Liver (tissue), 9 donors: ENCODE measurements around the gene JDP2. TPM values are rescaled to one million over a fixed set of nuclear protein-coding genes. Genes with fewer than 3 reads are reported as not detected.
A peak's percentile ranks its signal among the peaks of the same experiment; 100 is the strongest.

Experiments used
- DNase-seq: peaks from one replicate; pipeline ENCODE4 v3.0.0-alpha.2; 2017; ENCODE audit warnings: low spot score
- H3K27ac ChIP-seq, 2 donors: one replicate each; pipeline ENCODE4 v1.7.0; 2013; ENCODE audit warnings: inconsistent platforms in 2 of 2, low read length in 2 of 2, control low read depth in 1 of 2, low read depth in 1 of 2, mild to moderate bottlenecking in 1 of 2
- H3K27me3 ChIP-seq, 4 donors: one replicate each; pipeline versions ENCODE4 v1.6.1 to v1.7.0; 2013; ENCODE audit warnings: low read length in 3 of 4, inconsistent platforms in 1 of 4, mild to moderate bottlenecking in 1 of 4, moderate library complexity in 1 of 4; ENCODE audit not compliant: control insufficient read depth in 4 of 4, insufficient read depth in 4 of 4
- H3K36me3 ChIP-seq, 4 donors: one replicate each; pipeline versions ENCODE4 v1.6.1 to v1.7.0; 2013; ENCODE audit warnings: low read length in 3 of 4, mild to moderate bottlenecking in 3 of 4, low read depth in 1 of 4, moderate library complexity in 1 of 4; ENCODE audit not compliant: control insufficient read depth in 4 of 4, insufficient read depth in 3 of 4
- H3K4me1 ChIP-seq, 4 donors: one replicate each; pipeline versions ENCODE4 v1.6.1 to v1.7.0; 2013; ENCODE audit warnings: low read length in 3 of 4, mild to moderate bottlenecking in 3 of 4, moderate library complexity in 1 of 4; ENCODE audit not compliant: control insufficient read depth in 4 of 4, insufficient read depth in 4 of 4
- H3K4me3 ChIP-seq, 3 donors: one replicate each; pipeline versions ENCODE4 v1.6.1 to v1.7.0; 2013; ENCODE audit warnings: low read length in 3 of 3, control low read depth in 1 of 3, low read depth in 1 of 3, mild to moderate bottlenecking in 1 of 3
- H3K9ac ChIP-seq, 2 donors: one replicate each; pipeline ENCODE4 v1.7.0; 2013; ENCODE audit warnings: low read length in 2 of 2, mild to moderate bottlenecking in 2 of 2, moderate library complexity in 2 of 2, control low read depth in 1 of 2, low read depth in 1 of 2
- H3K9me3 ChIP-seq, 4 donors: one replicate each; pipeline versions ENCODE4 v1.6.1 to v1.7.0; 2013; ENCODE audit warnings: low read length in 3 of 4; ENCODE audit not compliant: control insufficient read depth in 4 of 4
- ATF3 ChIP-seq: IDR thresholded peaks from 2 replicates; pipeline ENCODE4 v1.6.1; 2016; ENCODE audit warnings: antibody characterized with exemption
- CTCF ChIP-seq: fragments of 150-350 bp; IDR thresholded peaks from 2 replicates; pipeline ENCODE4 v1.5.1; 2017; ENCODE audit warnings: improper control_type of control experiment, low read depth, low read length; ENCODE audit not compliant: missing input control
- EGR1 ChIP-seq, 2 donors: IDR thresholded peaks; 2 replicates each; pipeline ENCODE4 v1.6.1; 2016 to 2018; ENCODE audit warnings: antibody characterized with exemption in 2 of 2, low read depth in 2 of 2
- FOXA1 ChIP-seq: IDR thresholded peaks from 2 replicates; pipeline ENCODE4 v1.6.1; 2016; ENCODE audit warnings: antibody characterized with exemption
- FOXA2 ChIP-seq: IDR thresholded peaks from 2 replicates; pipeline ENCODE4 v1.6.1; 2016; ENCODE audit warnings: antibody characterized with exemption
- GABPA ChIP-seq, 2 donors: IDR thresholded peaks in 1 of 2; conservative IDR thresholded peaks in 1 of 2; 2 replicates each; pipeline ENCODE4 v1.6.1; 2016; ENCODE audit warnings: antibody characterized with exemption in 2 of 2, mild to moderate bottlenecking in 1 of 2, moderate library complexity in 1 of 2
- HNF4A ChIP-seq, 2 donors: conservative IDR thresholded peaks; 2 replicates each; pipeline ENCODE4 v1.6.1; 2016; ENCODE audit warnings: antibody characterized with exemption in 2 of 2, mild to moderate bottlenecking in 2 of 2
- HNF4G ChIP-seq: IDR thresholded peaks from 2 replicates; pipeline ENCODE4 v1.6.1; 2016; ENCODE audit warnings: antibody characterized with exemption
- JUND ChIP-seq, 2 donors: IDR thresholded peaks; 2 replicates each; pipeline ENCODE4 v1.6.1; 2016; ENCODE audit warnings: antibody characterized with exemption in 2 of 2
- MAX ChIP-seq: IDR thresholded peaks from 2 replicates; pipeline ENCODE4 v1.6.1; 2016; ENCODE audit warnings: antibody characterized with exemption
- NR2F2 ChIP-seq: IDR thresholded peaks from 2 replicates; pipeline ENCODE4 v1.6.1; 2016; ENCODE audit warnings: antibody characterized with exemption
- RAD21 ChIP-seq, 2 donors: IDR thresholded peaks; 2 replicates each; pipeline ENCODE4 v1.6.1; 2016; ENCODE audit warnings: antibody characterized with exemption in 2 of 2, mild to moderate bottlenecking in 2 of 2
- REST ChIP-seq: IDR thresholded peaks from 2 replicates; pipeline ENCODE4 v1.6.1; 2016; ENCODE audit warnings: antibody characterized with exemption, mild to moderate bottlenecking
- RXRA ChIP-seq, 2 donors: IDR thresholded peaks; 2 replicates each; pipeline ENCODE4 v1.6.1; 2017 to 2018; ENCODE audit warnings: antibody characterized with exemption in 2 of 2, mild to moderate bottlenecking in 1 of 2
- SP1 ChIP-seq: IDR thresholded peaks from 2 replicates; pipeline ENCODE4 v1.6.1; 2018; ENCODE audit warnings: antibody characterized with exemption, mild to moderate bottlenecking
- TAF1 ChIP-seq: conservative IDR thresholded peaks from 2 replicates; pipeline ENCODE4 v1.6.1; 2016; ENCODE audit warnings: antibody characterized with exemption, mild to moderate bottlenecking
- YY1 ChIP-seq: IDR thresholded peaks from 2 replicates; pipeline ENCODE4 v1.6.1; 2016; ENCODE audit warnings: antibody characterized with exemption, mild to moderate bottlenecking
- ZBTB33 ChIP-seq: IDR thresholded peaks from 2 replicates; pipeline ENCODE4 v1.6.1; 2016; ENCODE audit warnings: antibody characterized with exemption
- WGBS: extraction: QIAGEN DNeasy Blood & Tissue Kit; methylation state at CpG from one replicate; pipeline ENCODE4 v1.1.7; 2013; 5-methylcytosine and 5-hydroxymethylcytosine counted together
- polyA plus RNA-seq, 2 donors: library from polyadenylated mRNA; stranded (reverse) in 1 of 2; unstranded in 1 of 2; fragments of 200-250 nt in 1 of 2; fragments of >200 nt in 1 of 2; fragmentation: Nextera tagmentation in 1 of 2; extraction: Ambion mirVana in 1 of 2; gene quantifications; one replicate each; pipeline versions ENCODE4 v1.2.1 to v1.2.3, GENCODE V29; 2013 to 2015
- total RNA-seq, 2 donors: library from RNA; depleted of rRNA; stranded (reverse); fragments of >200 nt; gene quantifications; one replicate each; pipeline ENCODE4 v1.2.3, GENCODE V29; 2014
- donor health status: healthy.
- donor health status: healthy.
- donor health status: healthy.
- donor health status: healthy.
- donor health status: healthy.

The JDP2 gene
- total and polyA plus RNA-seq, 4 donors, result 2.4 to 14.6 (median 8.7) TPM

- H3K36me3 ChIP-seq, result peaks cover 1 to 16% (median 15%) of the 10 kb centered on the region in 4 donors
- no peak for TF ChIP-seq ZBTB33
- no peak for TF ChIP-seq RXRA (IDR thresholded peaks at IDR 0.05)
- no peak for TF ChIP-seq HNF4G
- no peak for TF ChIP-seq YY1
- no peak for TF ChIP-seq FOXA2
- TF ChIP-seq FOXA1, result no peak
- H3K27me3 ChIP-seq, result no peaks in the 10 kb centered on the region
- H3K9ac ChIP-seq, result no peak overlapping the region
- 93% methylated on average over 13 of the region's 13 CpGs for whole genome bisulfite sequencing
- H3K4me3 ChIP-seq, result no peak overlapping the region
- H3K4me1 ChIP-seq, result peaks cover 3 to 33% (median 18%) of the 10 kb centered on the region in 4 donors
- no peak overlapping the region for H3K27ac ChIP-seq
- no peak for DNase-seq
- no peaks in the 10 kb centered on the region for H3K9me3 ChIP-seq
Observed at GRCh38 chr14:75439989-75440388, 12.2 kb downstream of the JDP2 start.

GRCh38 chr14:75440733-75441477, 13.1 kb downstream of the JDP2 start:
- TF ChIP-seq FOXA2 (no peak), HNF4A (conservative IDR thresholded peaks at IDR 0.05) (peak; percentile 49 to 61), JUND (IDR thresholded peaks at IDR 0.05) (peak in 1 of 2 donors; percentile 48), YY1 (peak; percentile 67), TAF1 (no peak), MAX (no peak), EGR1 (IDR thresholded peaks at IDR 0.05; ENCODE audit: low read depth in 2 of 2) (no peak), SP1 (no peak), RAD21 (IDR thresholded peaks at IDR 0.05) (peak; percentile 35 to 56), CTCF (peak; percentile 13), ZBTB33 (no peak), REST (no peak), HNF4G (no peak), FOXA1 (no peak), ATF3 (no peak), RXRA (IDR thresholded peaks at IDR 0.05) (peak; percentile 59 to 72), GABPA (IDR thresholded peaks at IDR 0.05 in 1 of 2, conservative IDR thresholded peaks at IDR 0.05 in 1 of 2) (no peak), NR2F2 (no peak)
- Histone ChIP-seq H3K27me3 (no peaks in the 10 kb centered on the region), H3K36me3 (peaks cover 0 to 19% (median 13%) of the 10 kb centered on the region in 4 donors), H3K9me3 (no peaks in the 10 kb centered on the region), H3K4me3 (no peak overlapping the region), H3K4me1 (peaks cover 2 to 32% (median 17%) of the 10 kb centered on the region in 4 donors), H3K27ac (peak overlapping the region; percentile 59 to 71), H3K9ac (no peak overlapping the region)
- no peak for DNase-seq
- WGBS, result 39% methylated on average over 14 of the region's 14 CpGs
